ENCODE results near the gene TGIF2. TPM values are rescaled to one million over a fixed set of nuclear protein-coding genes. Genes with fewer than 3 reads are reported as not detected.
"Not testable (repeated sequence)": the region's sequence is repeated elsewhere in the genome, so short reads cannot be mapped to it uniquely, and the experiment has no call there.

TGIF2 gene
- total and polyA plus RNA-seq, 5 donors, result 4.9 to 13.4 (median 9.9) TPM

GRCh38 chr20:36624068-36624943 lies 50.9 kb downstream of the TGIF2 start:
- H3K9me3 ChIP-seq (ENCODE audit: control insufficient read depth, low read length), result no peaks in the 10 kb centered on the region
- intact Hi-C loops (cut with DNase I), result no loop called here
- ATAC-seq (peak; percentile 84 to 89), DNase-seq (peak in 2 of 3 donors; percentile 31 to 70)
- H3K27me3 ChIP-seq (ENCODE audit: control insufficient read depth, insufficient read depth), result no peaks in the 10 kb centered on the region
- no peak overlapping the region for H3K4me3 ChIP-seq (ENCODE audit: low read length)
- peaks cover 2% of the 10 kb centered on the region for H3K4me1 ChIP-seq (ENCODE audit: control insufficient read depth, insufficient read depth, low read length)
- peak overlapping the region; percentile 25 for H3K27ac ChIP-seq (ENCODE audit: low read length)
- WGBS, result 38% methylated on average over 14 of the region's 14 CpGs

- Histone ChIP-seq H3K4me3 (ENCODE audit: low read length) (no peak overlapping the region), H3K4me1 (ENCODE audit: control insufficient read depth, insufficient read depth, low read length) (peaks cover 2% of the 10 kb centered on the region), H3K27me3 (ENCODE audit: control insufficient read depth, insufficient read depth) (no peaks in the 10 kb centered on the region), H3K27ac (ENCODE audit: low read length) (no peak overlapping the region), H3K9me3 (ENCODE audit: control insufficient read depth, low read length) (no peaks in the 10 kb centered on the region)
- intact Hi-C loops (cut with DNase I), result no loop called here
- ATAC-seq, result no peak
- WGBS, result 63% methylated on average over 2 of the region's 2 CpGs
- no peak for DNase-seq
These were observed 51.5 kb downstream of the TGIF2 start for GRCh38 chr20:36624944-36625324.

GRCh38 chr20:36628076-36628475 lies 54.7 kb downstream of the TGIF2 start:
- DNase-seq (no peak), ATAC-seq (no peak)
- H3K9me3 ChIP-seq (ENCODE audit: control insufficient read depth, low read length), result no peaks in the 10 kb centered on the region
- intact Hi-C loops (cut with DNase I), result no loop called here
- 92% methylated on average over 7 of the region's 7 CpGs for WGBS
- H3K4me1 ChIP-seq (ENCODE audit: control insufficient read depth, insufficient read depth, low read length), result peaks cover 2% of the 10 kb centered on the region
- no peaks in the 10 kb centered on the region for H3K27me3 ChIP-seq (ENCODE audit: control insufficient read depth, insufficient read depth)
- H3K27ac ChIP-seq (ENCODE audit: low read length), result no peak overlapping the region
- H3K4me3 ChIP-seq (ENCODE audit: low read length), result no peak overlapping the region

DNA sequence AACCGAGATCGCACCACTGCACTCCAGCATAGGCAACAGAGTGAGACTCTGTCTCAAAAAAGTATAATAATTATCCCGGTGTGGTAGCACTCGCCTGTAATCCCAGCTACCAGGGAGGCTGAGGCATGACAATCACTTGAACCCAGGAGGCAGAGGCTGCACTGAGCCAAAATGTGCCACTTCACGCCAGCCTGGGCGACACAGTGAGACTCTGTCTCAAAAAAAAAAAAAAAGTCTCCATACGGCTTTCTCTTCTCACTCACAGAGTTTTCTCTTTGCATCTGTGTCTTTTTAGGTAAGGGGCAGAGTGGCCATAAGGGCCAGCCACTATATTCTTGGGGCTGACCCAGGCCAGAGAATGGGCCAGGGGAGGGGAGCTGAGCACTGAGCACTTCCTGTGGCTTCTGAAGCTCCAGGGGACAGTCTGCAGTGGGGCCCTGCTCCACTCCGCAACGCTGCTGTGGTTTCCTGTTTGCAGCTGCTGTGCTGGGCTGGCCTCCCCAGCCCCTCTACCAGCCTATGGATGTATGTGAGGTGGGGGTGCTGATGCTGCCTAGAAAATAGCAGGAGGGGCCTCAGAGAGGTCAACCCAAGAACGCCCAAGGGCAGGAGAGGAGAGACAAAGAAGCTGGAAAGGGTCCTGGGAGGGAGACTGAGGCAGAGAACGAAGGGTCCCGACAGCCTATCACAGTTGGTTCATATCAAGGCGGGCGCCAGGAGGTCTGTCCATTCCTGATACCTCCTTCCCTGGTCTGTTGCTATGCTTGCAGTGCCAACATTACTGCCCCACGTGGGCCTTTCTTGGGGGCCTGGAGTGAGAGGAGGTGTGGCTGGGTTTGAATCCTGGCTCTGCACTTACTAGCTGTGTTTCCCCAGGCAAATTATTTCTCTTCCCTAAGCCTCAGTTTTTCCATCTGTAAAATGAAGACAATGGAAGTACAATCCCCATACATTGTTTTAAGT lies 56.6 kb downstream of the TGIF2 start:
- WGBS, result 71% methylated on average over 15 of the region's 15 CpGs
- DNase-seq (peak in 1 of 3 donors; percentile 54), ATAC-seq (no peak)
- Histone ChIP-seq H3K4me1 (ENCODE audit: control insufficient read depth, insufficient read depth, low read length) (no peaks in the 10 kb centered on the region), H3K4me3 (ENCODE audit: low read length) (no peak overlapping the region), H3K27me3 (ENCODE audit: control insufficient read depth, insufficient read depth) (no peaks in the 10 kb centered on the region), H3K27ac (ENCODE audit: low read length) (no peak overlapping the region), H3K9me3 (ENCODE audit: control insufficient read depth, low read length) (no peaks in the 10 kb centered on the region)
- intact Hi-C loops (cut with DNase I), result no loop called here

GRCh38 chr20:36631646-36632045 lies 58.2 kb downstream of the TGIF2 start:
- ATAC-seq (no peak), DNase-seq (no peak)
- no peaks in the 10 kb centered on the region for H3K9me3 ChIP-seq (ENCODE audit: control insufficient read depth, low read length)
- H3K27ac ChIP-seq (ENCODE audit: low read length), result no peak overlapping the region
- intact Hi-C loops (cut with DNase I), result no loop called here
- H3K4me1 ChIP-seq (ENCODE audit: control insufficient read depth, insufficient read depth, low read length), result no peaks in the 10 kb centered on the region
- WGBS, result 93% methylated on average over 6 of the region's 6 CpGs
- no peaks in the 10 kb centered on the region for H3K27me3 ChIP-seq (ENCODE audit: control insufficient read depth, insufficient read depth)
- H3K4me3 ChIP-seq (ENCODE audit: low read length), result no peak overlapping the region

DNA sequence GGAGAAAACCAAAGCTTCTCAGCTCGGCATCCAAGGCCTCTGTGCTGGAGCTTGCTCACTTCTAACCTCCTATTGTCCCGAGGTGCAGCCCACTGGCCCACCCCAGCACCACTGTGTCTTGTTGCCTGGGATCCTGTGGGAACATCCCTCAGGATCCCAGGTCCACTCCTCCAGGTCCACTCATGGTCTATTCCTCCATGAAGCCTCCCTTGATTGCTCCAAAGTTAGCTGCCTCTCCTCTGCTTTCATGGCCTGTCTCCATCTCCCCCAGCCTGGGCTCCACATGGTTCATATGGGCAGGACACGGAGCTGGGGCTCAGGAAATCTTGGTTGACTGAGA lies 58.7 kb downstream of the TGIF2 start:
- no peaks in the 10 kb centered on the region for H3K4me1 ChIP-seq (ENCODE audit: control insufficient read depth, insufficient read depth, low read length)
- 73% methylated on average over 3 of the region's 3 CpGs for WGBS
- DNase-seq (no peak), ATAC-seq (no peak)
- intact Hi-C loops (cut with DNase I), result no loop called here
- H3K27ac ChIP-seq (ENCODE audit: low read length), result no peak overlapping the region
- no peaks in the 10 kb centered on the region for H3K27me3 ChIP-seq (ENCODE audit: control insufficient read depth, insufficient read depth)
- H3K9me3 ChIP-seq (ENCODE audit: control insufficient read depth, low read length), result no peaks in the 10 kb centered on the region
- H3K4me3 ChIP-seq (ENCODE audit: low read length), result no peak overlapping the region

DNA sequence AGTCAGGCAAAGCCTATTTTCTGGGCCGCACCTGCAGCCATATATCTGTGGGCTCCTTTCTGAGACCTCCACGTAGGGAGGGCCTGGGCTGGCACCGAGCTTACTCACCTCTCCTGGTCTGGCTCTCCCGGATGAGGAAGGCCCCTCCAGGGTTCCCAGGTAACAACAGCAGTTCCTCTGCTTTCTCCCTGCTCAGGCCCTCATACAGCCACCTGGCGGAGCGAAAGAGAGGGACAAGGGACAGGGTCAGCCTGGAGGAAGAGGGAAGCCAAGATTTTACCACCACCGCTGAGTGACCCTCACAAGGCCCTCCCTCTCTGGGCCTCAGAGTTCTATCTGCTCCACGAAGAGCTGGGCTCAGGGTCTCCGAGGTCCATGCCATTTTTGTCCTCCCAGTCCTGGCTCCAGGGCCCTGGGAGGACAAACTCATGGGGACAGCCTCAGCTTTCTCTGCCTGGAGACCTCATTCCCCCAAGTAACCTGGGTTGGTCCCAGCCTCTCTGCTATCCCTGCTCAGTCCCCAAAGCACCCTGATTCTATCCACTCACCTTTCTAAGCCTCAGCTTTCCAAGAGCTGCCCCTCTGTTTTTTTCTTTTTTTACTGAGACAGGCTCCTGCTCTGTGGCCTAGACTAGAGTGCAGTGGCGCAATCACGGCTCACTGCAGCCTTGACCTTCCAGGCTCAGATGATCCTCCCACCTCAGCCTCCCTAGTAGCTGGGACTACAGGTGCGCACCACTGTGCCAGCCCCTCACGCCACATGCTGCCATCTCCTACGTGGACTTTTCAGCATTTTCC lies 59.3 kb downstream of the TGIF2 start:
- no peaks in the 10 kb centered on the region for H3K9me3 ChIP-seq (ENCODE audit: control insufficient read depth, low read length)
- H3K27me3 ChIP-seq (ENCODE audit: control insufficient read depth, insufficient read depth), result no peaks in the 10 kb centered on the region
- ATAC-seq (no peak), DNase-seq (no peak)
- WGBS, result 84% methylated on average over 14 of the region's 14 CpGs
- no peak overlapping the region for H3K27ac ChIP-seq (ENCODE audit: low read length)
- intact Hi-C loops (cut with DNase I), result no loop called here
- H3K4me3 ChIP-seq (ENCODE audit: low read length), result no peak overlapping the region
- H3K4me1 ChIP-seq (ENCODE audit: control insufficient read depth, insufficient read depth, low read length), result no peaks in the 10 kb centered on the region

GRCh38 chr20:36633285-36633772 lies 59.9 kb downstream of the TGIF2 start:
- Histone ChIP-seq H3K9me3 (ENCODE audit: control insufficient read depth, low read length) (no peaks in the 10 kb centered on the region), H3K4me3 (ENCODE audit: low read length) (no peak overlapping the region), H3K27ac (ENCODE audit: low read length) (no peak overlapping the region), H3K4me1 (ENCODE audit: control insufficient read depth, insufficient read depth, low read length) (no peaks in the 10 kb centered on the region), H3K27me3 (ENCODE audit: control insufficient read depth, insufficient read depth) (no peaks in the 10 kb centered on the region)
- 79% methylated on average over 9 of the region's 9 CpGs for WGBS
- ATAC-seq (no peak), DNase-seq (no peak)
- intact Hi-C loops (cut with DNase I), result no loop called here

- Histone ChIP-seq H3K27ac (ENCODE audit: low read length) (no peak overlapping the region), H3K4me3 (ENCODE audit: low read length) (no peak overlapping the region), H3K9me3 (ENCODE audit: control insufficient read depth, low read length) (no peaks in the 10 kb centered on the region), H3K27me3 (ENCODE audit: control insufficient read depth, insufficient read depth) (no peaks in the 10 kb centered on the region), H3K4me1 (ENCODE audit: control insufficient read depth, insufficient read depth, low read length) (no peaks in the 10 kb centered on the region)
- intact Hi-C loops (cut with DNase I), result no loop called here
- no peak for ATAC-seq
- no peak for DNase-seq
- 93% methylated on average over 11 of the region's 11 CpGs for WGBS
These were observed 60.9 kb downstream of the TGIF2 start for GRCh38 chr20:36634342-36634741.

DNA sequence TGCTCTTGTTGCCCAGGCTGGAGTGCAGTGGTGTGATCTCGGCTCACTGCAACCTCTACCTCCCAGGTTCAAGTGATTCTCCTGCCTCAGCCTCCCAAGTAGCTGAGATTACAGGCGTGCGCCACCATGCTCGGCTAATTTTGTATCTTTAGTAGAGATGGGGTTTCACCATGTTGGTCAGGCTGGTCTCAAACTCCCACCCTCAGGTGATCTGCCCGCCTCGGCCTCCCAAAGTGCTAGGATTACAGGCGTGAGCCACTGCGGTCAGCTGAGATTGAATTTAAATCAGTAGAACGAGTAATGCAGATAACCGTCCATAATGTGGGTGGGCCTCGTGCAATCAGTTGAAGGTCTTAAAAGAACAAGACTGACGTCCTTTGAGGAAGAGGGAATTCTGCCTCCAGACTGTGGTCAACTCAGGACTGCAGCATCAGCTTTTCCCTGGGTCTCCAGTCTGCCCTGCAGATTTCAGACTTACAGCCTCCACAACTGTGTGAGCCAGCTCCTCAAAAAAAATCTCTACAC lies 65.5 kb downstream of the TGIF2 start:
- intact Hi-C loops (cut with DNase I); DNase-seq; ATAC-seq; H3K27me3 ChIP-seq (ENCODE audit: control insufficient read depth, insufficient read depth); H3K4me1 ChIP-seq (ENCODE audit: control insufficient read depth, insufficient read depth, low read length); H3K4me3 ChIP-seq (ENCODE audit: low read length); H3K27ac ChIP-seq (ENCODE audit: low read length); H3K9me3 ChIP-seq (ENCODE audit: control insufficient read depth, low read length): not testable (repeated sequence)
- WGBS, result 94% methylated on average over 12 of the region's 12 CpGs
